Upper lobe of left lung (tissue), 6 donors: ENCODE data around the gene NDUFB2. TPM values are rescaled to one million over a fixed set of nuclear protein-coding genes. Genes with fewer than 3 reads are reported as not detected.

Experiments
- ATAC-seq, 2 donors: fragments of 200-7000 bp; cut with Tn5 transposase; one replicate each; pipeline ENCODE4 v1.9.1; 2022; ENCODE audit warnings: mild to moderate bottlenecking in 2 of 2, moderate library complexity in 2 of 2; ENCODE audit not compliant: low FRiP score in 2 of 2
- DNase-seq, 2 donors: peaks; one replicate each; pipeline ENCODE4 v3.0.0-alpha.2; 2019 to 2020
- H3K27ac ChIP-seq, 4 donors: fragments of 200-600 bp; sonication (generic); one replicate each; pipeline ENCODE4 v1.5.1; 2016 to 2019
- H3K27me3 ChIP-seq, 4 donors: fragments of 200-600 bp; sonication (generic); one replicate each; pipeline ENCODE4 v1.5.1; 2017 to 2019
- H3K36me3 ChIP-seq, 4 donors: fragments of 200-600 bp; sonication (generic); one replicate each; pipeline ENCODE4 v1.5.1; 2016 to 2019
- H3K4me1 ChIP-seq, 4 donors: fragments of 200-600 bp; sonication (generic); one replicate each; pipeline ENCODE4 v1.5.1; 2018 to 2019
- H3K4me3 ChIP-seq, 4 donors: fragments of 200-600 bp; sonication (generic); one replicate each; pipeline ENCODE4 v1.5.1; 2017 to 2019; ENCODE audit warnings: mild to moderate bottlenecking in 2 of 4, moderate library complexity in 1 of 4
- H3K9me3 ChIP-seq, 4 donors: fragments of 200-600 bp; sonication (generic); one replicate each; pipeline ENCODE4 v1.5.1; 2018 to 2019
- EP300 ChIP-seq, 4 donors: sonication (generic); formaldehyde crosslinking; IDR thresholded peaks; one replicate each; pipeline ENCODE4 v1.5.1; 2017; ENCODE audit warnings: antibody characterized with exemption in 4 of 4, control low read depth in 2 of 4
- POLR2A ChIP-seq, 4 donors: fragments of 450-650 bp; IDR thresholded peaks; one replicate each; pipeline ENCODE4 v1.5.1; 2016 to 2017; ENCODE audit warnings: antibody characterized with exemption in 4 of 4, mild to moderate bottlenecking in 2 of 4
- POLR2AphosphoS5 ChIP-seq, 2 donors: sonication (generic); formaldehyde crosslinking; IDR thresholded peaks; one replicate each; pipeline ENCODE4 v1.5.1; 2017; ENCODE audit warnings: antibody characterized with exemption in 2 of 2
- WGBS, 2 donors: methylation state at CpG; one replicate each; pipeline ENCODE4 v1.1.5; 2017 to 2018; 5-methylcytosine and 5-hydroxymethylcytosine counted together
- total RNA-seq, 6 donors: library from RNA; depleted of rRNA in 4 of 6; stranded (reverse); fragments of >200 nt in 4 of 6; gene quantifications; one replicate each; pipeline versions ENCODE4 v1.1.0 to v1.2.1, GENCODE V29; 2016 to 2021
- TF ChIP-seq, protein P1 (sequence below), 6 experiments: fragments of 450-650 bp in 4 of 6; fragments of 200-600 bp in 2 of 6; sonication (generic) in 2 of 6; IDR thresholded peaks; one replicate each; pipeline ENCODE4 v1.5.1; 2016 to 2019; ENCODE audit warnings: antibody characterized with exemption in 6 of 6
- donor health status: DM: no; HTN: no; CAD: no; lungs with moderate emphysema.
- donor health status: DM: no; HTN: yes; CAD: no; lungs with severe emphysema.

Gene NDUFB2
- total RNA-seq, 6 donors from 2014 or later: 51.3 to 204 (median 156) TPM

GRCh38 chr7:140678081-140678815, 18.3 kb upstream of the NDUFB2 start:
- no peak for DNase-seq
- WGBS, 2 donors: 95% methylated on average over 20 of the region's 20 CpGs

DNA sequence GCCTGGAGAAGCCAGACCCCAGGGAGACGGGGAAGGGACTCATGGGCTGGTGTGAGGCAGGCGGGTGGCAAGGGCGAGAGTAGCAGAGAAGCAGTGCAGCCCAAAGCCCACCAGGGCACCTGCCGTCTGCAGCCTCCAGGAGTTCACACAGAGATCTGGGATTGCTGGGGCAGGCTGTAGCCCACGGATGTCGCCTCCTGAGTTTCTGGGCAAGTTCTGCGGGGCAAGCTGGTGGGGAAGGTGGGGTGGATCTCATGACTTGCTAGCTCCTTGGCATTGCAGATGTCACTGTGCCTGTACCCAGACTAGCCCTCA, 17.7 kb upstream of the NDUFB2 start:
- no peak for TF ChIP-seq EP300 (IDR thresholded peaks at IDR 0.05)
- Histone ChIP-seq H3K4me1 (peaks cover 13 to 22% (median 17%) of the 10 kb centered on the region in 4 donors), H3K4me3 (no peak overlapping the region), H3K27me3 (no peaks in the 10 kb centered on the region), H3K9me3 (no peaks in the 10 kb centered on the region), H3K27ac (no peak overlapping the region), H3K36me3 (peaks cover 0 to 47% (median 21%) of the 10 kb centered on the region in 4 donors)
- ATAC-seq (no peak), DNase-seq (no peak)
- 96 to 97% methylated on average over 6 to 7 of the region's 7 CpGs for WGBS, 2 donors

More at GRCh38 chr7:140678081-140678815, 18.3 kb upstream of the NDUFB2 start:
- H3K36me3 ChIP-seq: peaks cover 0 to 43% (median 19%) of the 10 kb centered on the region in 4 donors
- H3K27ac ChIP-seq: no peak overlapping the region
- H3K4me3 ChIP-seq: no peak overlapping the region
- TF ChIP-seq, protein P1, sequence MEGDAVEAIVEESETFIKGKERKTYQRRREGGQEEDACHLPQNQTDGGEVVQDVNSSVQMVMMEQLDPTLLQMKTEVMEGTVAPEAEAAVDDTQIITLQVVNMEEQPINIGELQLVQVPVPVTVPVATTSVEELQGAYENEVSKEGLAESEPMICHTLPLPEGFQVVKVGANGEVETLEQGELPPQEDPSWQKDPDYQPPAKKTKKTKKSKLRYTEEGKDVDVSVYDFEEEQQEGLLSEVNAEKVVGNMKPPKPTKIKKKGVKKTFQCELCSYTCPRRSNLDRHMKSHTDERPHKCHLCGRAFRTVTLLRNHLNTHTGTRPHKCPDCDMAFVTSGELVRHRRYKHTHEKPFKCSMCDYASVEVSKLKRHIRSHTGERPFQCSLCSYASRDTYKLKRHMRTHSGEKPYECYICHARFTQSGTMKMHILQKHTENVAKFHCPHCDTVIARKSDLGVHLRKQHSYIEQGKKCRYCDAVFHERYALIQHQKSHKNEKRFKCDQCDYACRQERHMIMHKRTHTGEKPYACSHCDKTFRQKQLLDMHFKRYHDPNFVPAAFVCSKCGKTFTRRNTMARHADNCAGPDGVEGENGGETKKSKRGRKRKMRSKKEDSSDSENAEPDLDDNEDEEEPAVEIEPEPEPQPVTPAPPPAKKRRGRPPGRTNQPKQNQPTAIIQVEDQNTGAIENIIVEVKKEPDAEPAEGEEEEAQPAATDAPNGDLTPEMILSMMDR (IDR thresholded peaks at IDR 0.05): no peak
- TF ChIP-seq POLR2A (IDR thresholded peaks at IDR 0.05): no peak
- no peak for TF ChIP-seq EP300 (IDR thresholded peaks at IDR 0.05)
- no peak for TF ChIP-seq POLR2AphosphoS5 (IDR thresholded peaks at IDR 0.05)
- no peaks in the 10 kb centered on the region for H3K27me3 ChIP-seq
- peaks cover 16 to 27% (median 21%) of the 10 kb centered on the region in 4 donors for H3K4me1 ChIP-seq
- no peaks in the 10 kb centered on the region for H3K9me3 ChIP-seq
- ATAC-seq: no peak

- H3K4me3 ChIP-seq: no peak overlapping the region
- WGBS, 2 donors: 92 to 95% methylated on average over 9 of the region's 9 CpGs
- no peaks in the 10 kb centered on the region for H3K27me3 ChIP-seq
- ATAC-seq (no peak), DNase-seq (no peak)
- no peaks in the 10 kb centered on the region for H3K9me3 ChIP-seq
- H3K4me1 ChIP-seq: peaks cover 11 to 17% (median 13%) of the 10 kb centered on the region in 4 donors
- peaks cover 0 to 47% (median 21%) of the 10 kb centered on the region in 4 donors for H3K36me3 ChIP-seq
- TF ChIP-seq, protein P1 (IDR thresholded peaks at IDR 0.05): no peak
- no peak for TF ChIP-seq POLR2AphosphoS5 (IDR thresholded peaks at IDR 0.05)
- TF ChIP-seq EP300 (IDR thresholded peaks at IDR 0.05): no peak
- TF ChIP-seq POLR2A (IDR thresholded peaks at IDR 0.05): no peak
- H3K27ac ChIP-seq: no peak overlapping the region
These were observed 17.3 kb upstream of the NDUFB2 start for GRCh38 chr7:140679186-140679585.

DNA sequence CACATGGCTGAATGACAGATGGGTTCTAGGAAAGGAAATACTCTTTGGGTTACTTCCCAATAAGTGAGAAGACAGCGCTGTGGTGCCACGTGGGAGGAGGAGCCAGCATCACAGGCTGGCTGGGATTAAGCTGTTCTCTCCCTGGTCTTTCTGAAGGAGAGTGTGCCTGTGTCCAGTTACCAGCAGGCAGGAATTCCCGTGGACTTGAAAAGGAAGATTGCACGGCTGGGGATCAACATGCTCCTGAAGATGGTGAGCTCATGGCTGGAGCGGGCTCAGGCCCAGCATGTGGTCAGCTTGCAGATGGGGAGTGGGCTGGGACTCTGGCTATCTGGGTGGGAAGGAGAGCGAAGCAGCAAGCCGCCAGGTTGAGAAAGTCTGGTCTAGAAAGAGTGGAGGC, 15.6 kb upstream of the NDUFB2 start:
- WGBS, 2 donors: 89 to 94% methylated on average over 7 of the region's 7 CpGs
- Histone ChIP-seq H3K4me1 (peaks cover 0 to under 1% (median 0%) of the 10 kb centered on the region in 4 donors), H3K4me3 (no peak overlapping the region), H3K27me3 (no peaks in the 10 kb centered on the region), H3K27ac (no peak overlapping the region), H3K36me3 (peaks cover 0 to 54% (median 21%) of the 10 kb centered on the region in 4 donors), H3K9me3 (no peaks in the 10 kb centered on the region)
- no peak for DNase-seq
- TF ChIP-seq, protein P1 (IDR thresholded peaks at IDR 0.05): no peak
- TF ChIP-seq POLR2AphosphoS5 (IDR thresholded peaks at IDR 0.05): no peak
- no peak for ATAC-seq

DNA sequence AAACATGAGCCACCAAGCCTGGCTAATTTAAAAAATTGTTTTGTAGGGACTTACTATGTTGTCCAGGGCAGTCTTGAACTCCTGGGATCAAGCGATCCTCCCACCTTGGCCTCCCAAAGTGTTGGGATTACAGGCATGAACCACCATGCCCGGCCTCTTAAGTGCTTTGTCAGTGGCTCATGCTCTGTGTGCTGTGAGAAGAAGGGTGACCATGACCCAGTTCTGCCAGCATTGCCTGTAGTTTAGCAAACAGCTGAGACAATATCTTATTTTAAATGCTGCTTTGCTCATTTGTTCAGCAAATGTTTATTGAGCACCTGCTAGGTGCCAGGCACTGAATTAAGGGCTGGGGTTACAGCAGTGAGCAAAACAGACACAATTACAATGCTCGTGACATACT, 14.7 kb upstream of the NDUFB2 start:
- 95 to 100% methylated on average over 3 of the region's 3 CpGs for WGBS, 2 donors
- Histone ChIP-seq H3K9me3 (no peaks in the 10 kb centered on the region), H3K4me3 (no peak overlapping the region), H3K4me1 (no peaks in the 10 kb centered on the region), H3K36me3 (peaks cover 0 to 56% (median 21%) of the 10 kb centered on the region in 4 donors), H3K27ac (no peak overlapping the region), H3K27me3 (no peaks in the 10 kb centered on the region)
- DNase-seq (no peak), ATAC-seq (no peak)
- TF ChIP-seq EP300 (IDR thresholded peaks at IDR 0.05) (no peak), POLR2AphosphoS5 (IDR thresholded peaks at IDR 0.05) (no peak), POLR2A (IDR thresholded peaks at IDR 0.05) (no peak)
- TF ChIP-seq, protein P1 (IDR thresholded peaks at IDR 0.05): no peak
